Measurements from ENCODE around the gene WFIKKN1.
A peak's percentile ranks its signal among the peaks of the same experiment; 100 is the strongest.

The WFIKKN1 gene, protein sequence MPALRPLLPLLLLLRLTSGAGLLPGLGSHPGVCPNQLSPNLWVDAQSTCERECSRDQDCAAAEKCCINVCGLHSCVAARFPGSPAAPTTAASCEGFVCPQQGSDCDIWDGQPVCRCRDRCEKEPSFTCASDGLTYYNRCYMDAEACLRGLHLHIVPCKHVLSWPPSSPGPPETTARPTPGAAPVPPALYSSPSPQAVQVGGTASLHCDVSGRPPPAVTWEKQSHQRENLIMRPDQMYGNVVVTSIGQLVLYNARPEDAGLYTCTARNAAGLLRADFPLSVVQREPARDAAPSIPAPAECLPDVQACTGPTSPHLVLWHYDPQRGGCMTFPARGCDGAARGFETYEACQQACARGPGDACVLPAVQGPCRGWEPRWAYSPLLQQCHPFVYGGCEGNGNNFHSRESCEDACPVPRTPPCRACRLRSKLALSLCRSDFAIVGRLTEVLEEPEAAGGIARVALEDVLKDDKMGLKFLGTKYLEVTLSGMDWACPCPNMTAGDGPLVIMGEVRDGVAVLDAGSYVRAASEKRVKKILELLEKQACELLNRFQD
- 0 to 0.70 reads per million in 2 donors for total RNA-seq

DNA sequence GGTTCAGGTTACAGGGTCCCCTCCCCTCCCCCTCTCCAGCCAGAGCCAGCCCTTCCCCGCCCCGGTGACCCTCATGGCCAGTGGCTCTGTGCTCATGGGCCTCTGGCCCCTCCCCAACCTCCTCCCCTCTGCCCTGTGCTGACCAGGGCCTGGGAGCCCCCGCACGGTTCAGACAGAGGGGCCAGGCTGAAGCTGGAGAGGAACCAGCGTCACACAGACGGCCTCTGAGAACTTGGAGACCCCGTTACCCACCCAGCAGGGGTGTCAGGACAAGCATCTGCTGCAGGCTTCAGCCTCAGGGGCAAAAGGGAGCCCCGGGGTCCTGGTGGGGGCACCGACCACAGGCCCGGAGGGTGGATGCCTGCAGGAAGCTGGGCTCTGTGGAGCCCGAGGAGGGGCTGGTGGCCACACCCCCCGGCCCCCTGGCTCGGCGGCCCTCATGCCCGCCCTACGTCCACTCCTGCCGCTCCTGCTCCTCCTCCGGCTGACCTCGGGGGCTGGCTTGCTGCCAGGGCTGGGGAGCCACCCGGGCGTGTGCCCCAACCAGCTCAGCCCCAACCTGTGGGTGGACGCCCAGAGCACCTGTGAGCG is at the start of gene WFIKKN1:
Gene WFIKKN1, plus strand, starts transcription at position 171 of the 591 bp plus-strand sequence. Its CDS starts 269 bp downstream, at position 440.
- DNase-seq: no peak

DNA sequence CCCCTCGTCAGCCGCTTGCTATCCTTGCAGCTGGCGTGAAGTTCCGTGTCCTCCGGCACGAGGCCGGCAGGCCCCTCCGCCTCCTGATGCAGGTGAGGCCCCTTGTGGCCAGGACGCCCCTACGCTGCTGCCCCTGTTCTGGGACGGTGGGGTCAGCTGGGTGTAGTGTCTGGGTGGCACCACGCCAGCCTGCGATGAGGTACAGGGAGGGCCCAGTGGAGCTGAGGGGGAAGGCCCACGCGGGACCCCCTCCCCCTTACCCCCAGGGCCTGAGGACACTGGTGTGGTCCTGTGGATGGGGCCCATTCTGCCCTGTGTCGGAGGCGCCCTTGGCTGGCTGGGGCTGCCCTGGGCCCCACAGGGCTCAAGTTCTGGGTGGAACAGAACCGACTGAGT is 48.6 kb upstream of the WFIKKN1 start:
- DNase-seq: no peak

DNA sequence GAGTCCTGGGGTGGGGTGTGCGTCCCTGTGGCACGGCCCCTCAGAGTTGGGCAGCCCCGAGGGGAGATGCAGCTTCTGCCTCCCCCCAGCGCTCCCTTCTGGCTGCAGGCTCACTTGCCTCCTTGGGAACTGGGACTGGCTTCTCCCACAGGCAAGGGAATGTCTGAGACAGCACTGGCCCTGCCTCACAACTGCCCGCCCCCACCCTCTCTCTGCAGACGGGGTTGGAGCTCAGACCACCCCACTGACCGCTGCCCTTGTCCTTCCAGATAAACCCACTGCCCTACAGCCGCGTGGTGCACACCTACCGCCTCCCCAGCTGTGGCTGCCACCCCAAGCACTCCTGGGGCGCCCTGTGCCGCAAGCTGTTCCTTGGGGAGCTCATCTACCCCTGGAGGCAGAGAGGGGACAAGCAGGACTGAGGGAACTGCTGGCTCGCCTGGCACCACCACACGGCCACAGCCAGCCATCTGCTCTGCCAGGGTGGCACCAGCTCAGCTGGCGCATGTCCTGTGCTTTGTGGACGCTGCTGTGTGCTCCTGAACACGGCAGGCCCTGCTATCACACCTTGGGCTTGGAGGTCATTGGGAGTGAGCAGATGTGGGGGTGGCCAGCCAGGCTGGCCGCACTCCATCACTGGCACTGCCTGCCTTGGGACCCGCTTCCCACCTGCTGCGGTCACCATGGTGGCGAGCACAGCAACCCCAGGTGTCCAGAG is 48.0 kb upstream of the WFIKKN1 start:
- no peak for DNase-seq

DNA sequence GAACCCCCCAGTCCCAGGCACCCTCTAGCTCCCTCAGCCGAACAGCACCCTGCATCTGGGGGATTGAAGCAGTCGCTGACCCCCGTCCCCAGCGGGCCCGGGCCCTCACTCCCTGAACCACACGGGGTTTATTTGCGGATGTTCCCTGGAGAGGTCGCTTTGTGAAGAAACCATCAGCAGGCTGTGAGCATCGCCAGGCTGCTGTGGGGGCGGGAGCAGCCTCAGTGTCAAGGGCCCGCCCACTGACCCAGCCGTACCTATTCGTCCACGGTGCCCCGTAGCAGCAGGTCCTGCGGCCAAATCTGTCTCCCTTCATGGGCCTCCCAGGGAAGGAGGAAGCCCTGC is 47.3 kb upstream of the WFIKKN1 start:
- no peak for DNase-seq

DNA sequence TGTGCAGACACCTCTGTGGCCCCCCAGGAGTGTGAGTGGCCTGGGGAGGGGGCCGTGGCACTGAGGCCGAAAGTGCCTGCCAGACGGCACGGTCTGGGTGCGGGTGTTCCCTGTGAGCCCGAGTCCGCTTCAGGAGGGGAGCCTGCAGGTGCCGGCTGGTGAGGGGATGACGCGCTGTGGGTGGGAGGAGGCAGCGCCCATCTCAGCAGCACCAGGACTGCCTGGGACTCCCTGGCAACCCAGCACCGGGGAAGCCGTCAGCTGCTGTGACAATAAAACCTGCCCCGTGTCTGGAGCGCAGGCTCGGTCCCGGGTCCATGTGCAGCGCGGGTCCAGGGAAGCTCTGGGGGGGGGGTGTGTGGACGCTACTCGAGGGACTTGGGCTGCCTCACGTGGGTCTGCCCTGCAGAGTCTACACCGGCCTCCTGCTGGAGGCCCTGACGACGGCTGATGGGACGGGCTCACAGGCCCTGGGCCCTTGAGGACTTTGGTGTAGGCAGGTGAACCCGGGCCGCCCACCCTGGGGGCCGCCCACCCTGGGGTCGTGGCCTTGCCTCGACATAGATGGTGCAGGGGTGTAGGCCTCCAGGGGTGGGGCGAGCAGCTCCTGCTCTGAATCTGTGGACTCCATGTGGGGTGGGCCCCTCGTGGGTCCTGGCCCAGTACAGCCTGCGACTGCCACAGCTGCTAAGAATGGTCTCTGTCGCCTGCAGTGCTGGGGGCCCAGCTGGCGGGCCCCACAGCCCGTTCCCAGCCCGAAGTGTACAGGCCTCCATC is 46.8 kb upstream of the WFIKKN1 start:
- no peak for DNase-seq

DNA sequence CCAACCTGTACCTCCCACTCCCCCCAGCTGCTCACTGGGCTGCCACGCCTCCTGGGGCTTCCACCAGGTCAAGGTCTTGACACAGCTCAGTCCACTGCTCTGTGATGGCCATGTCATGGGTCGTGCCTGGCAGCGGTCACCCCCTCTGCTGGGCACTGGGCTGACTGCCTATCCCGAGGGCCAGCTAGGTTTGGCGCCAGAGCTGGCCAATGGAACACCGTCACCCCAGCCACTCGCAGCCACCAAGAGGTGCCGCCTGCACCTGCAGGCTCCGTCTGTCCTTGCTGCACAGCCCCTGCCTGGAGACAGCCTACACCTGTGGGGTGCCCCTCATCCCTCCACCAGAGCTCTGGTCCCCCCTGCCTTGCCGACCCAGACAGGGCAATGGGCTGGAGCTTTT is 45.4 kb upstream of the WFIKKN1 start:
- DNase-seq: no peak

DNA sequence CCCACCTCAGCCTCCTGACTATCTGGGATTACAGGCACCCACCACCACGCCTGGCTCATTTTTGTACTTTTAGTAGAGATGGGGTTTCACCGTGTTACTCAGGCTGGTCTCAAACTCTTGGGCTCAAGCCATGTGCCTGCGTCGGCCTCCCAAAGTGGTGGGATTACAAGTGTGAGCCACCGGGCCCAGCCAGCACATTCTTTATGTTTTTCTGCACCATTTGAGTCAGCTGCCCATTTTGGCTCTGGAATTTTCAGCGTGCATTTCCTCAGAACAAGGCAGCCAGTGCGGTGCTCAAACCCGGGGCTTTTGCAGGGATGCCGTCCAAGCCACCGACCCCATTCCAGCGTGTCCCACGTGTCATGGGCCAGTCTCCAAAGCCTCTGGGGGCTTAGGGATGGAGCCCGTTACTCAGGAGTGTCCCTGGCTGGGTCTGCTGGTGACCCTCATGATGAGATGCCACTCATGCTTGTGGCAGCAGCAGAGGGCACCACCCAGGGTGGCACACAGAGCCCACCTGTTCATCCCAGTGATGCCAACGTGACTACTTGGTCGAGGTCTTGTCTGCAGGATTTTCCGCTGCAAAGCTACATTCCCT is 44.6 kb upstream of the WFIKKN1 start:
- DNase-seq: no peak

DNA sequence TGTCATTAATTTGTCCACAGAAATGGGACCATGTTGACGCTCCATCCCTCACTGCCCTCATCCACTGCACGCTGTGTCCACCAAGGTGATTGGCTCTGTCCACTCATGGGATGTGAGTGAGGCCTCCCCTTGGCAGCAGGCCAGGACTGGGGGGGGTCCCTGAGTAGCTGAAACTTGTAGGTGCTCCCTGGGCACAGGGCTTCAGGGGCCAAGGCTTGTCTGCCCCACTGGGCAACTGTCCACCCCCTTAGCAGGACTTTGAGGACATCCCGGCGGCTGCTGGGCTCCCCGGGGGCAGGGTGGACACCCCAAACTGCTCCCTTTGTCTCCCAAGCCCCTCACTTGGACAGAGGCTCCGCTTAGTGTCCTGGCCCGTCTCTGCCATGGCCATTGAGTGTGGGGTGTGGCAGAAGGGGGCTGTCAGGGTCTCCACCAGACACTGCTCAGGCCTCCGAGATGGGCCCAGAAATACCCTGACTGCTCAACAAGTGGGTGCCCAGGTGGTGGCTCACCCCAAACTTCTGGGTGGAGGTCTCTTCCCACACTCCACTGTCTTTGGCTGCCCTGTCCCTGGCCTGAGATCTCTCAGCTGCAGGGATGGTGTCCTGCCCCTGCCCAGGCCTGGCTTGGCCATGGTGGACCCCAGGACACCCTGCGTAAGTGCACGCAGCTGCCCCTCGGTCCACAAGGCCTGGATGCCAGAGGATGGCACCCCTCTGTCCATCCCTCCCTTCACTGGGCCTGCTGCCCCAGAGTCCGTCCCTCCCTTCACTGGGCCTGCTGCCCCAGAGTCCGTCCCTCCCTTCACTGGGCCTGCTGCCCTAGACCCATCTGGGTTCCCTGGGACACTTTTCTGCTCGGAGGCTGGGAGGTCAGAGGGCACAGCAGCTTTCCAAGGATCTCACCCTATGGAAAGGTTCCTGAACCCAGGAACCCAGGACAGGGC is 43.9 kb upstream of the WFIKKN1 start:
- DNase-seq: no peak

DNA sequence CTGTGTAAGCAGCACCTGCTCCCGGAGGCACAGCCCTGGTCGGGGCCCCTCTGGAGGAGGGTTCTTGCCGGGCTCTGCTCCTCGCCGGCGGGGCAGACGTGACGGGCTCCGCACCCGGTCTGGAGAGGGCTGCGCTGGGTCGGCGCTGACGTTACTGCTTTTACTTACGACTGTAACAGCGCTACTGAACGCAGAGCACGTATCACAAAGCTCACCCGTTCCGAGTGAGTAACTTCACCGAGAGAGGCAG is 42.2 kb upstream of the WFIKKN1 start:
- DNase-seq: peak; percentile 52

DNA sequence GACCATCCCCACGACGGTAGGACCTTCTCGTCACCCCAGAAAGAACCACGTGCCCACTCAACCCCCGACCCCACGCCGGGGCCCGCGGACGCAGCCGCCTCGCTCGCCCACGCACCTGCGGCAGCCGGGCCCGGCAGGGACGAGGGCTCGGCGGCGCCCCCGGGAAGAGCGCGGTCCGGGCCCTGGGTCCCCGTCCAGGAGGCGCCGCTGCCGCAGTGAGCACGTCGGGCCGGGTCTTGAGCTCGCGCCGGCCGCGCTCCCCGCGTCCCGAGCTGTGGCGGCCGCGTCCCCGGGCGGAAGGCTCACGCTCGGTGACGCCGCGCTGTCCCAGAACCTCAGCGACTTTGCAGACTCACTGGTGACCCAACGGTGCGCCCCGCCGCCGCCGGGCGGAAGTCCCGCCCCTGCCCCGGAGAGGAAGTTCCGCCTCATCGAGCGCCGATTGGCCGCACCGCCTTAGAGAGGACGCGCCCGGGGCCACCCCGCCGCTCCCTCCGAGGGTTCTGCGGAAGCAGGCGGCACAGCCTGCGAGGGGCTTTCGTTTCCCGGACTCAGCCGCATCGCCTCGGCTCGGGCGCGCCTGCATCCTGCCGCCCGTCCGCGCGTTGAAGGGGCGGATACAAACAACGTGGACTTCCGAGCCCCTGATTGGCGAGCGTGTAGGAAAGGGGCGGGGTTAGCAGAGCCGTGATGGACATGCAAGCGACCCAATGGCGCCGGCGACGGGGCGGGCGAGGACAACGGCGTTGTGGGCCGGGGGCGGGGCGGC is 41.7 kb upstream of the WFIKKN1 start:
- peak; percentile 99 for DNase-seq

DNA sequence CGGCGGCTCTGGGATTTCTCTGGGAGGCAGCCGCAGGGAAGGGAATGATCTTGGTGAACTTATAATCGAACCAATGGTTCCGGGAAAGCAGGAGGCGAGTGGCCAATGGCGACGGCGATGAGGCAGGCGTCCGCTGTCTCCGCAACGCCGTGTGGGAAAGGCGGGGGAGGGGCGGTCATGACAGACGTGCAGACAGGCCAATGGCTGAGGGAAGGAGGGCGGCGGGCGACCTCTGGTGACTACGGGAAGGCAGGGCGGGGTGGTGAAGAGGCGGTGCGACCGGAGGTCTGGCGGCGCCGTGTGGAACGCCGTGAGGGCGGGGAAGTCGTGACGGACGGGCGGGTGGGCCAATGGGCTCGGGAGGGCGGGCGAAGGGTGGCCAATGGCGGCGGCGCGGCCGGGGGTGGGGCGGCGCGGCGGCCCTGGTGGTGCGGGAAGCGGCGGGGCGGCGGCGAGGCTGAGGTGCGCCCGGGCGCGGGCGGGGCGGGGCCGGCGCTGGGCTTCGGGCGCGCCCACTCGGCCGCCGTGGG is 41.1 kb upstream of the WFIKKN1 start, which contains the start of gene RAB40C:
Gene RAB40C, plus strand, starts transcription at position 409 of the 530 bp plus-strand sequence. CDS start 226 bp downstream, outside the sequence.
- DNase-seq: peak; percentile 99

DNA sequence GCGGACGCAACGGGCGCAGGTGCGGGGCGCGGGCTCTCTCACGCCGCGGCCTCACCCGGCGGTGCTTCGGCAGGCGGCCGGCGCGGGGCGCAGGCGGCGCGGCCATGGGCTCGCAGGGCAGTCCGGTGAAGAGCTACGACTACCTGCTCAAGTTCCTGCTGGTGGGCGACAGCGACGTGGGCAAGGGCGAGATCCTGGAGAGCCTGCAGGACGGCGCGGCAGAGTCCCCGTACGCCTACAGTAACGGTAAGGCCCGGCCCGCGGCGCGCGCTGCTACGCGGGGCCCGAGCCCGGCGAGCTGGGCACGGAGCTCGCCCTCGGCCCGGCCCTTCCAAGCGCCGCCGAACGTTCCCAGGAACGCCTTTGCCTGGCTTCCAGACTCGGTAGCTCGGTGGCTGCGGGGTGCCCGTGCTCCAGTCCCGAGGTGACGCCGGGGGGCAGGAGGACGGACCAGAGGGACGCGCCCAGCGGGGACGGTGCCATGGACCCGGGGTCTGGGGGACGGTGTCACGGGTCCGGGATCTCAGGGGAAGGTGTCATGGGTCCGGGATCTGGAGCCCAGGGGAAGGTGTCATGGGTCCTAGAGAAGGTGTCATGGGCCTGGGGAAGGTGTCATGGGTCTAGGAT is 40.5 kb upstream of the WFIKKN1 start:
- no peak for DNase-seq

DNA sequence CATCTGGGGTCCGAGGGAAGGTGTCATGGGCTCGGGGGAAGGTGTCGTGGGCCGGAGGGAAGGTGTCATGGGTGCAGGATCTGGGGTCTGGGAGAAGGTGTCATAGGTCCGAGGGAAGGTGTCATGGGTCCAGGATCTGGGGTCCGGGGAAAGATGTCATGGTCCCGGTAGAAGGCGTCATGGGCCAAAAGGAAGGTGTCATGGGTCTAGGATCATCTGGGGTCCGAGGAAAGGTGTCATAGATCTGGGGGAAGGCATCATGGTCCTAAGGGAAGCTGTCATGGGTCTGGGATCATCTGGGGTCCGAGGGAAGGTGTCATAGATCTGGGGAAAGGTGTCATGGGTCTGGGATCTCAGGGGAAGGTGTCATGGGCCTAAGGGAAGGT is 40.0 kb upstream of the WFIKKN1 start:
- DNase-seq: no peak

DNA sequence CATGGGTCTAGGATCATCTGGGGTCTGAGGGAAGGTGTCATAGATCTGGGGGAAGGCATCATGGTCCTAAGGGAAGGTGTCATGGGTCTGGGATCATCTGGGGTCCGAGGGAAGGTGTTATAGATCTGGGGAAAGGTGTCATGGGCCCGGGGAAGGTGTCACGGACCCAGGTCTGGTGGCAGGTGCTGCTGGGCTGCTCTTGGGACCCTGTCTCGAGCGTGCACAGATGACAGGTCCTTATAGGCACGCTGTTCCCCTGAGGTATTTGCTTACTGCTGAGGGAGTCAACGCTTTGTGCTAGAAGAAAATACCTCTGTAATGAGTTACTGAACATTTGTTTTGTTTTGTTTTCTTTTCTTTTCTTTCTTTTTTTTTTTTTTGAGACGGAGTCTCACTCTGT is 39.6 kb upstream of the WFIKKN1 start:
- DNase-seq: no peak

DNA sequence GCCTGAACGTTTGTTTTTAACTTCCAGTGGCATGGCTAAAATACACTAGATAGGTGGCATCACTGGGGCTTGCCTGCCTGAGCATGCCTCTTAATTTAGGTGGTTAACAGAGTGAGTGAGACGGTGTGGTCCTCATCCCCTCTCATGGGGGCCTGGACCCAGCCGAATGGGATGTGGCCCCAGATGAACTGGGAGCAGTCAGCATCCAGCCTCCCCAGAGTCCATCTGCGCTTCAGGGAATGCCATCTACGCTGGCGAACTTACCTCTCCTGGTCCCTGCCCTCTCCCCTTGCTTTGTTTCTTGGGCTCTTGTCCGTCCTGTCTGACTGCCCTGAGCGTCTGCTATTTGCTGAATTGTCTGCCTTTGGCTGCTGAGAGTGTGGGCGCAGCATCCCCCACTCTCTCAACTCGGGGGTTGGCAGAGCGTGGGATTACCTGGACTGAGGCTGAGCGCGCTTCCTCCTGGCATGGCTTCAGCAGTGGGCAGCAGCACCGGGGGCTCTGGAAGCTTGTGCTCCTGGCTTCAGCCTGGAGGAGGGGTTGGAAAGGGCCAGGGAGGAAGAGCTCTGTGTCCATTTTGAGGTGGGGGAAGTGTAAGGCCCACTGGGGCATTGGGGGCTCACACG is 38.8 kb upstream of the WFIKKN1 start:
- DNase-seq: no peak

DNA sequence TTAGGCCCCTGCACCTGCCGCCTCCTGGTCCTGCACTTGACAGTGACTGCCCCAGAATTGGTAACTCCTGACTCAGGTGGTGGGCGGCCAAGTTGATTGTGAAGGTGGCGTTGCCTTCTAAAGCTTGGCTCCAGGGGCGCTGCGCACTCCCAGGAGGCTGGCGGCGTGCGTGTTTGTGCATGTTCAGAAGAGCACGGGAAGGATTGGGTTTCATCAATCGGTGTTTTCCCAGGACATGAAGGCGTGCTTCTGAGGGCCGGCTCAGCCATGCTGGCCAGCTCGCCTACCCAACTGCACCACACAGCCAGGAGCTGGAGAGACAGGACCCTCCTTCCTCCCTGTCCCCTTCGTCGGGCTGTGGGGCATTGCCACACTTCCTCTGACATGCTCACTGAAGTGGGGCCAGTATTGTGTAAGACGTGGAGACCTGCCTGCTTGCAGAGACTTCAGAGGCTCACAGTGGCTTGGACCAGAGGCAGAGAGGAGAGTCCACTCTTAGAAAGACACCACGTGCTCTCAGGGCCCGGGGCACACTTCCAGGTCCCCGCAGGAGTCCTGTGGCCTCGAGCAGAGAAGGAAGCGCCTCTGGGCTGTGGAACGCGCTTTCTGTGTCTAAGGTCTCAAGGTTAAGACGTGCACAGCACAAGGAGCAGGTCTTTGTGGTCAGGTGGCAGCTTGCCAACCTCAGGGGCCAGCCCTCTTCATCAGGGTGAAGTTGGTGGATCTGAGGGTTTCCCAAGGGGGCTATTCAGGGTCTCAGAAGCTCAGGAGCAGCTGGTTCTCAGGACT is 38.1 kb upstream of the WFIKKN1 start:
- no peak for DNase-seq

DNA sequence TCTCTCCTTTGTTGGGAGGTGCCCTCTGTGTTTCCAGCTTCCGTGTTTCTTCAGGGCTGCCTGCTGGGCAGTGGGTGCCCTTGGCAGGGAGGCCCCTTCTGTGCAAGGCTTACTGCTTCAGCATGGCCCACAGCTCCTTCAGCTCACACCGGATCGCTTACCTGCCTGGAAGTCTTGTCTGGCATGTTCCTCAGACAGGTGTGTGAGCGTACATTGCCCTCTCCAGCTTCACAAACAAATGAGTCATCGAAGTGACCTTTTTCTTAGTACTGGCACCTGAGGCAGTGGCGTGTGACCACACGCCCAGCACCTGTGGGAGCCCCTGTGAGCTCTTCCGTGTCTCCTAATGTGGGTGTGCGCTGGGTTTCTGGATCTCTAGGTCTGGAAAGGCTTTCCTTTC is 37.4 kb upstream of the WFIKKN1 start:
- no peak for DNase-seq

DNA sequence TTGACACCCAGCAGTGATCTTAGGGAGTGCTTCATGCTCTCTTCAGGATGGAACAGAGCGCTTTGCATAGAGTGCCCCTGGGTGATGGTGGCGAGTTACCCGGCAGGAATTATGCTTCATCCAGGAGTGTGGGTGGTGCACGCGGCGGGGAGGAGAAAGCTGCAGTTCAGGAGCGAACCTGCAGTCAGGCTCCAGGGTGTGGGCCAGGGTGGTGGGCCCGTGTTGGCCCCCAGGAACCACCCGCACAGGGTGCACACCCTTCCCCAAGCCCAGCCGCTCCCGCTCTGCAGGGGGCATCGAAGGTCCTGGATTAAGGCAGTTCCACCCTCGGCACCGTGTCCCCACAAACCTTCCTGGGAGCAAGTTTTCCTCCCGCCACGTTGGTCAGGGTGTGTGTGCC is 37.0 kb upstream of the WFIKKN1 start:
- DNase-seq: no peak
